Measurements from ENCODE around the gene PLA2G12A.
A peak's percentile ranks its signal among the peaks of the same experiment; 100 is the strongest.
"Not testable (repeated sequence)": the region's sequence is repeated elsewhere in the genome, so short reads cannot be mapped to it uniquely, and the experiment has no call there.

The PLA2G12A gene

DNA sequence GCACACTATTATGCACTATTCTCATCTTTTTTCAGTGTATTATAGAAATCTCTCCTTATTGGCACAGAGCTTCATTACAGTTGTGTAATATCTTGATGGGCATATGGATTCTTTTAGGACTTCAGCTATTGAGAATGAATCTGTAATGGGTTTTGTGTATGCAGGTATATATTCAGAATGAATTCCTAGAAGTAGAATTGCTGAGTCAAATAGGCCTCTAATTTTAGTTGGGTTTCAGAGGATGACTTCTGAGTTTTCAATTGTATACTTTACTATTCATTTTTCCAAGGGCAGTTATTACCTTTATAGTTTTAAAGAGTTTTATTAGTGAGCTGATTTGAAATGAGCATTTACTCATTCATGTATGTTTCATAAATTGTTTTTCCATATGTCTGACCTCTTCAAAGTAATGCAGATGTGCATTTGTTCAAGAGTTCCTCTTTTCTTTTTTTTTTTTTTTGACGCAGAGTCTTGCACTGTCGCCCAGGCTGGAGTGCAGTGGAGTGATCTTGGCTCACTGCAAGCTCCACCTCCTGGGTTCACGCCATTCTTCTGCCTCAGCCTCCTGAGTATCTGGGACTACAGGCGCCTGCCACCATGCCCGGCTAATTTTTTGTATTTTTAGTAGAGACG is 46.1 kb downstream of the PLA2G12A start:
- no peak for TF ChIP-seq CTCF (IDR thresholded peaks at IDR 0.05; ENCODE audit: low read depth, low read length, missing control alignments)
- no peak overlapping the region for H3K4me3 ChIP-seq (ENCODE audit: low read depth, low read length)
- no peaks in the 10 kb centered on the region for H3K36me3 ChIP-seq (replicated peaks)
- in situ Hi-C loops (cut with HindIII; ENCODE audit: low pct_ligation_motif_present, low sequenced_read_pairs) = no loop called here
- no peak for DNase-seq
- no peaks in the 10 kb centered on the region for H3K27me3 ChIP-seq (replicated peaks)
- no peak overlapping the region for H3K27ac ChIP-seq

GRCh38 chr4:109682875-109683274 is 47.0 kb downstream of the PLA2G12A start:
- DNase-seq = no peak
- Histone ChIP-seq H3K4me3 (ENCODE audit: low read depth, low read length) (no peak overlapping the region), H3K27me3 (replicated peaks) (no peaks in the 10 kb centered on the region), H3K36me3 (replicated peaks) (no peaks in the 10 kb centered on the region), H3K27ac (no peak overlapping the region)
- in situ Hi-C loops (cut with HindIII; ENCODE audit: low pct_ligation_motif_present, low sequenced_read_pairs) = no loop called here
- no peak for TF ChIP-seq CTCF (IDR thresholded peaks at IDR 0.05; ENCODE audit: low read depth, low read length, missing control alignments)

GRCh38 chr4:109678925-109679324 is 50.9 kb downstream of the PLA2G12A start:
- H3K27ac ChIP-seq; in situ Hi-C loops (cut with HindIII; ENCODE audit: low pct_ligation_motif_present, low sequenced_read_pairs); H3K36me3 ChIP-seq (replicated peaks); H3K4me3 ChIP-seq (ENCODE audit: low read depth, low read length); DNase-seq; H3K27me3 ChIP-seq (replicated peaks): not testable (repeated sequence)

DNA sequence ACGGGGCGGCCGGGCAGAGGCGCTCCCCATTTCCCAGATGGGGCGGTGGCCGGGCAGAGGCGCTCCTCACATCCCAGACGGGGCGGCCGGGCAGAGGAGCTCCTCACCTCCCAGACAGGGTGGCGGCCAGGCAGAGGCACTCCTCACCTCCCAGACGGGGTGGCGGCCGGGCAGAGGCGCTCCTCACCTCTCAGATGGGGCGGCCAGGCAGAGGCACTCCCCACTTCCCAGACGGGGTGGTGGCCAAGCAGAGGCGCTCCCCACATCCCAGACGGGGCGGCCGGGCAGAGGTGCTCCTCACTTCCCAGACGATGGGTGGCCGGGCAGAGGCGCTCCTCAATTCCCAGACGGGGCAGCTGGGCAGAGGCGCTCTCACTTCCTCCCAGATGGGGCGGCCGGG is 51.4 kb downstream of the PLA2G12A start:
- DNase-seq; H3K36me3 ChIP-seq (replicated peaks); H3K27me3 ChIP-seq (replicated peaks); H3K27ac ChIP-seq; in situ Hi-C loops (cut with HindIII; ENCODE audit: low pct_ligation_motif_present, low sequenced_read_pairs); H3K4me3 ChIP-seq (ENCODE audit: low read depth, low read length): not testable (repeated sequence)

- TF ChIP-seq CTCF (IDR thresholded peaks at IDR 0.05; ENCODE audit: low read depth, low read length, missing control alignments) = peak; percentile 11
- no peak for DNase-seq
Measured at GRCh38 chr4:109676886-109677285, 53.0 kb downstream of the PLA2G12A start.

DNA sequence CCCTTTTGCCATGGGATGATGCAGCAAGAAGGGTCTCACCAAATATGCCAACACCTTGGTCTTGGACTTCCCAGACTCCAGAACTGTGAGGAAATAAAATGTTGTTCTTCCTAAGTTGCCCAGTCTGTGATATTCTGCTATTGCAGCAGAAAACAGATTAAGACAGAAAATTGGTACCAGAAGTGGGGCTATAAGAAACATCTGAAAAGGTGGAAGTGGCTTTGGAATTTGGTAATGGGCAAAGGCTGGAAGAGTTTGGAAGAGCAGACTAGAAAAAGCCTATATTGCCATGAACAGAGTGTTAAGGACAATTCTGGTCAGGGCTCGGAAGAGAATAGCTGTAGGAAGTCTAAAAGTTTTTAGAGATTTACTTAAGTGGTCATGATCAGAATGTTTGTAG is 54.0 kb downstream of the PLA2G12A start:
- no peak for TF ChIP-seq CTCF (IDR thresholded peaks at IDR 0.05; ENCODE audit: low read depth, low read length, missing control alignments)
- no peak for DNase-seq
- in situ Hi-C loops (cut with HindIII; ENCODE audit: low pct_ligation_motif_present, low sequenced_read_pairs) = no loop called here
- Histone ChIP-seq H3K36me3 (replicated peaks) (no peaks in the 10 kb centered on the region), H3K27me3 (replicated peaks) (no peaks in the 10 kb centered on the region), H3K4me3 (ENCODE audit: low read depth, low read length) (no peak overlapping the region), H3K27ac (no peak overlapping the region)

More at GRCh38 chr4:109676886-109677285, 53.0 kb downstream of the PLA2G12A start:
- Histone ChIP-seq H3K27me3 (replicated peaks) (no peaks in the 10 kb centered on the region), H3K27ac (no peak overlapping the region), H3K36me3 (replicated peaks) (no peaks in the 10 kb centered on the region), H3K4me3 (ENCODE audit: low read depth, low read length) (no peak overlapping the region)
- in situ Hi-C loops (cut with HindIII; ENCODE audit: low pct_ligation_motif_present, low sequenced_read_pairs) = no loop called here

- in situ Hi-C loops (cut with HindIII; ENCODE audit: low pct_ligation_motif_present, low sequenced_read_pairs) = no loop called here
- H3K27me3 ChIP-seq (replicated peaks) = no peaks in the 10 kb centered on the region
- TF ChIP-seq CTCF (IDR thresholded peaks at IDR 0.05; ENCODE audit: low read depth, low read length, missing control alignments) = no peak
- no peak for DNase-seq
- H3K36me3 ChIP-seq (replicated peaks) = no peaks in the 10 kb centered on the region
- H3K27ac ChIP-seq = no peak overlapping the region
- H3K4me3 ChIP-seq (ENCODE audit: low read depth, low read length) = no peak overlapping the region
Measured at GRCh38 chr4:109675181-109675580, 54.7 kb downstream of the PLA2G12A start.

All from brain microvascular endothelial cell (primary cell).